DMS114 treated with DMSO at 0.1 percent for 48 hours (cell line): ENCODE results near the gene PLD1.
A peak's percentile ranks its signal among the peaks of the same experiment; 100 is the strongest.
"Not testable (repeated sequence)": the region's sequence is repeated elsewhere in the genome, so short reads cannot be mapped to it uniquely, and the experiment has no call there.

ENCODE experiments used
- DNase-seq: peaks from one replicate; lab custom pipeline; 2025; ENCODE audit not compliant: unreplicated experiment; lab: John Stamatoyannopoulos, UW

The PLD1 gene, protein sequence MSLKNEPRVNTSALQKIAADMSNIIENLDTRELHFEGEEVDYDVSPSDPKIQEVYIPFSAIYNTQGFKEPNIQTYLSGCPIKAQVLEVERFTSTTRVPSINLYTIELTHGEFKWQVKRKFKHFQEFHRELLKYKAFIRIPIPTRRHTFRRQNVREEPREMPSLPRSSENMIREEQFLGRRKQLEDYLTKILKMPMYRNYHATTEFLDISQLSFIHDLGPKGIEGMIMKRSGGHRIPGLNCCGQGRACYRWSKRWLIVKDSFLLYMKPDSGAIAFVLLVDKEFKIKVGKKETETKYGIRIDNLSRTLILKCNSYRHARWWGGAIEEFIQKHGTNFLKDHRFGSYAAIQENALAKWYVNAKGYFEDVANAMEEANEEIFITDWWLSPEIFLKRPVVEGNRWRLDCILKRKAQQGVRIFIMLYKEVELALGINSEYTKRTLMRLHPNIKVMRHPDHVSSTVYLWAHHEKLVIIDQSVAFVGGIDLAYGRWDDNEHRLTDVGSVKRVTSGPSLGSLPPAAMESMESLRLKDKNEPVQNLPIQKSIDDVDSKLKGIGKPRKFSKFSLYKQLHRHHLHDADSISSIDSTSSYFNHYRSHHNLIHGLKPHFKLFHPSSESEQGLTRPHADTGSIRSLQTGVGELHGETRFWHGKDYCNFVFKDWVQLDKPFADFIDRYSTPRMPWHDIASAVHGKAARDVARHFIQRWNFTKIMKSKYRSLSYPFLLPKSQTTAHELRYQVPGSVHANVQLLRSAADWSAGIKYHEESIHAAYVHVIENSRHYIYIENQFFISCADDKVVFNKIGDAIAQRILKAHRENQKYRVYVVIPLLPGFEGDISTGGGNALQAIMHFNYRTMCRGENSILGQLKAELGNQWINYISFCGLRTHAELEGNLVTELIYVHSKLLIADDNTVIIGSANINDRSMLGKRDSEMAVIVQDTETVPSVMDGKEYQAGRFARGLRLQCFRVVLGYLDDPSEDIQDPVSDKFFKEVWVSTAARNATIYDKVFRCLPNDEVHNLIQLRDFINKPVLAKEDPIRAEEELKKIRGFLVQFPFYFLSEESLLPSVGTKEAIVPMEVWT

DNA sequence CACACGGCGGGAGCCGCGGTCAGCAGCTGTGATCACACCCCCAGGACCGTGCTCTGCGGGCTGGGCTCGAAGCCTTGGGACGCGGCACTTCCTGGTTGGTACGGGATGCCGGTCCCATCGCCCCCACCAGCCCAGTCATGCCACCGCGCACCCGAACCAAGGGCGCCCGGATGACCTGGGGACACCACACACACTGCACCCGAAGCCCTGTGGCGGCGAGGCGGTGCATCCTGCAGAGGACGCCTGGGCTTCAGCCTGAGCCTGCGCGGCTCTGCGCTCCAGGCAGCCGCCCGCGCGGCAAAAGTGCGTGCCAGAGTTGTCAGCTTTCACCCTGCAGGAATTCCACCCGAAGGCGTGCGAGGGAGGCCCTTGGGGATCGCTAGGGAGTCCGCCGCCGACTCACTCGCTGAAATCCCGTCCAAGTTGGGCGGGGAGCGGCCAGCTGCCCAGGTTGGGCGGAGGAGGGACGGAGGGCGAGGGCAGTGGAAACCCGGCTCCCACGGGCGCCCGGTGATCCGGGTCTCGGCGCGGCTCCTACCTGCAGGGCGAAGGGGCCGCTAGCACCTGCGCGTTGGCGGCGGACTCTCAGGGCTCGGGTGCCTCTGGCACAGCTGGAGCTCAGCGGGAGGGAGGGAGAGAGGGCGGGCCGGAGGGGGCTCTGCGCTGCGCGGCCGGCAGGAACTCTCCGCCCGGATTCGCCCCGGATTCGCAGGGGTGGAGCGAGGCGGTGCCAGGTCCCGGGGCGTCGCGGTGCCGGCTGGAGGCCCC, at the start of gene PLD1:
Gene PLD1, minus strand, starts transcription at position 623 of the 768 bp plus-strand sequence. CDS start 72,432 bp downstream, outside the sequence.
- peak; percentile 12 for DNase-seq

DNA sequence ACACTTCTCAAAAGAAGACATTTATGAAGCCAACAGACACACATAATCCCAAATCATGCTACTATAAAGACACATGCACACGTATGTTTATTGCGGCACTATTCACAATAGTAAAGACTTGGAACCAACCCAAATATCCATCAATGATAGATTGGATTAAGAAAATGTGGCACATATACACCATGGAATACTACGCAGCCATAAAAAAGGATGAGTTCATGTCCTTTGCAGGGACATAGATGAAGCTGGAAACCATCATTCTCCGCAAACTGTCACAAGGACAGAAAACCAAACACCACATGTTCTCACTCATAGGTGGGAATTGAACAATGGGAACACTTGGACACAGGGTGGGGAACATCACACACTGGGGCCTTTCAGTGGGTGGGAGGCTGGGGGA, 48.5 kb upstream of the PLD1 start:
- not testable (repeated sequence) for DNase-seq

DNA sequence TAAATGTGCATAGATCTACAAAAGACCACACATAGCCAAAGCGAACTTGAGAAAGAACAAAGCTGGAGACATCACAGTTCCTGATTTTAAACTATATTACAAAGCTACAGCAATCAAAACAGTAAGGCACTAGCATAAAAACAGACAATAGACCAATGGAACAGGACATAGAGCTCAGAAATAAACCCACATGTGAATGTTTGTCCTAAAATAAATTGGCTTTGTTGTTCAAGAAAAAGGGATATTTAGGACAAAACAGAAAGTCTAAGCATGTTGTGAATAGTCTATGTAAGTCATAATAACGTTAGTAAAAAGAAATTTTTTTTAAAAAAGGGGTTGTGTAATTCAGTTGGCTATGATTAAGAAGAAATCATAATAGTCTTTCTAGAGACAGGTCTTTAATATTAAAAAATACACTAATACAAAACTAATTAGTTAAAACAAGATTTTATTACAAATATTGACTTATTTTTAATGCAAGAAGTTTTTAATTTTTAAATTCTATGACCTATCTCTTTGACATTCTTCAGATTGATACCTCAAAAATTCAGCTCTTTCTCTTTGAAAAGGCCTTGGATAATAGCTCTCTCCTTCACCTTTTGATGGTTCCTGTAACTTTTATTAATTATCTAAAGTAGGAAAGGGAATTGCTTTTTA, 44.5 kb upstream of the PLD1 start:
- peak; percentile 22 for DNase-seq

DNA sequence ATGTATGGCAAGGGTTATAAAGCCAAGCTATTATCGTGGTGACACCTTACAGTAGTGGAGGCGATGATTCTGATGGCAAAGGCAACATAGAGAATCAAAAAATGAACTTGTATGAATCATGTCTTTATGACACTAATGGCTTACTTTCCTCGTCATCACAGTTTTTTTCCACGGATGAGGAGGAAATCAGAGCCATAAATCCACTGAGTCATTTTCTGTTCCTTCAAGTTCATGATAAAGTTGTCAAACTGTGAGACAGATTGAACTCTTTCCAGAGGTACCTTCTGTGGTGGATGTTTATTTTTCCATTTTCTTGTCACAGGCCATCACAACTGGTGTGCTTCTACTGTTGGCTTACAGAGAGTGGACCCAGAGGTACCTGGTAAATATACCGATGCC, 41.4 kb upstream of the PLD1 start:
- DNase-seq, result no peak

DNA sequence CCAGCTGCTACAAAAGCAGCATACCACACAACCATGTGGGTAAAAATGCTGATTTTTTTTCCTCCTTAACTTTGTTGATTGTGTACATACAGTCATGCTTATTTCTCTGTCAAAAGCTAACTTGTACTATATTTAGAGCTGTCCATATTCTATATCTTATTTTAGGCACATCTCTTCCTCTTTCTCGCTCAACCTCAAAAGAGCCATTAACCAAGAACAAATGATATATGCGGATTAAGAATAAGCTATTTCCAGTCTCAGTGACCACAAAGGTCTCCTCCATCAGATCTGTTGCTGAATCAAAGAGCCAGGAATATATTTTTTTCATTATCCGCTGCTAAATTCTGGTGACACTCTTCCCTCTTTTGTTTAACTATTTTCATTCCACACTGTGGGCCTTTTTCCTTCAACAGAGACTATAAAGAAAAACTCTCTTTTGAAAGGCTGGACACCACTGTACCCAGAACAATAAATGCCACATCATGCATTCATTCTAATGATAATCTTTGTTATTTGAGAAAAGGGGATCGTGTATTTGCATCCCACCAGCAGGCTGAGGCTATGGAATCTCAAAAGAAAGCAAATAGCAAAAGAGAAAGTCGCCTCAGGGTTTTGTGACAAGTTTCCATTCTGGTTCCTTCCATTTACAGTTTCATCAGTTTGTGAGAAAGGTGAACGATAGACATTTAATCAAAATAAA, 40.8 kb upstream of the PLD1 start:
- DNase-seq, result no peak

DNA sequence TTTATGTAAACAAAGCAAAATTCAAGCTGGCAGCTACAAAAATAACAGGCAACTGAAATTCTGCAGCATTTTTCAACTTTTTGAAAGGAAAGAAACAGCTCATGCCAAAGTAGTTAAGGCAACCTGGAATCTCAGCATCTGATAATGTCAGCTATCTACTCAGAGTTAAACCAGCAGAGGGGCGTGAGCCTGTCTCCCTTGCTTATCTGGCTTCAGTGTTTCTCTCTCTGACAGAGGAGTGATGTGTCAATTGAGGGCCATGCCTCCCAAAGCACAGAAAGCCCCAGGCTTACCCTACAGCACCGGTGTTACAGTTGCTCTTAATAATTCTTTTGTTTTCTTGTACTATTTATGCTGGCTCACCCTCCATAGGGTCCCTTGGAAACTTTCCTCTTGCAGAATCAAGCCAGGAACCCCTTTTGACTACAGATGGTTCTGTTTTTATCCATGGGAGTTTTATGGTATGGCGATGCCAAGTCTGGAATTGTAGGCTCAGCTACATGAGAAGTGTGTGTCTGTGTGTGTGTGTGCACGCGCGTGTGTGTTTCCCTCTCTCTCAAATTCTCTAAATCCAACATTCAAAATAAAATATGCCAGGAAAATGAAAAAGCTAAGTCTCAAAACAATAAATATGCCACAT, 40.2 kb upstream of the PLD1 start:
- no peak for DNase-seq

DNA sequence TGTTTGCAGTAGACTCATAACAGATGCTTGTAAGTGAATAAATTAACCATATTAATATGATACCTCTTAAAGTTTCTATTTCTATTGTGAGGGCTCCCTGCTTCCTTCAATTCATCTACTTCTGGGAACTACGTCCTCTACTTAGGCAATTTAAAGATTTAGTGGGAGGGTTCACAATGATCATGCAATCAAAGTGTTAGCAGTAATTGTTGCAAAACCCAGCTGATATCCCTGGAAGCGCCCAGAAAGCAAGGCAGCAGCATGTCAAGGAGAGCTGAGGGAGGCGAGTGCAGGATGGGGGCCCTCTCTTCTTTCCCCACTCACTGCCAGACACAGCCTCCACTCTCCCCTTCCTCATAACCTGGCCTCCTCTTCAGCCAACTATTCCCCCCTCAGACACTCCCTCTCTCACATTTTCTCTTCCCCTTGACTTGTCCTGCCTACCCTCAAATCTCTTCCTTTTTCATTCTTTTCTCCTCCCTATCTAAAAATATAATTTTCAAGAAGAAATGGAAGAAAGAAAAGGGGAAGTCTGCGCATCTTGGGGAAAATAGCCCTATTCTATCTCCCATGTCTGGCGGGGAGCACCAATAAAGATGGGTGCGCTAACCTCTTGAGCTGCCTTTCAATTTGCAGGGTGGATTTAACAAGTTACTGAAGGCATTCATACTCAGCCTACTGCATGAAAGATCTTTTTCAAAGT, 39.5 kb upstream of the PLD1 start:
- DNase-seq, result no peak

DNA sequence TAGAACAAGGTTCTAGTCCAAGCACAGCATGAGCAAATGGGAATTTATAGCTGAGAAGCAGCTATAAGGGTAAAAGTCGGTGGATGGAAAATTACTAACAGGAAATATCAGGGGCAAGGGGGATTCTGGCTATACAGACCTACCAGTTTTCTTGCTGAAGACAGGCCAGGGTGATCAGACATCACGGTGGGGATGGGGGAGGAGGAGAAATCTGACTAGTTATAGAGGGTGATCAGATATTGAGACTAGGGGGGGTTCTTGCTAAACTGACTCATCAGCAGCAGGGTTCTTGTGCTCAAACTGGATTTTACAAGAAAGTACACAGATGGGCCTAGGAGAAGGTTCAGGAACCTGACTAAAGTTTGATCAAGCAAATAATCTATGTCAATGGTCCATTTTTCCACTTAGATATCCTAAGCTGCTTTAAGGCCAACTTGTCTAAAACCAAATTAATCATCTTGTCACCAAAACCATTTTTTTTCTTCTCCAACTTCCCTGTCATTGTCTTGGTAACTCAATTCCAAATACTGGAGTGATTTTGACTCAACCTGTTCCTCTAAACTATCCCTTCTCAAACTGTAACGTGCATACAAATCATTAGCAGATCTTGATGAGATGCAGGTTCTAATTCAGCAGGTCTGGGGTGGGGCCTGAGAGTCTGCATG, 37.4 kb upstream of the PLD1 start:
- DNase-seq, result no peak

DNA sequence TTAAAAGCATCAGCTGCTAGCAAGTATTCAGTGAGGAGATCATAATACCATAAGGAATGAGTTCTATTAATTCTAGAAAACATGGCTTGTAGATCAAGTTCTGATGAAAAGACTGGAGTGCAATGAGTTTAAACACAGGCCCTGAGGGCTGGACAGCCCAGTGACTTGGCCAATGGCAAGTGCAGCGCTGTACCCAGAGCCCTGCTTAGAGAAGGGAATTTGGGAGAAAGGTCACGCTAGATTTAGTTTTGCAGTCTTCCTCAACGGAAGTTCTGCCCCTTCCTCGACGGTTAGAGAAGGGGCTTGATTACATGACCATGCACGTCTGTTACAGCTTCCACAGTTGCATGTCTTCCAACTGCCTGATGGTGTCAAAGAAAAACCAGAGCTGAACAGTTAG, 36.9 kb upstream of the PLD1 start:
- DNase-seq, result no peak

DNA sequence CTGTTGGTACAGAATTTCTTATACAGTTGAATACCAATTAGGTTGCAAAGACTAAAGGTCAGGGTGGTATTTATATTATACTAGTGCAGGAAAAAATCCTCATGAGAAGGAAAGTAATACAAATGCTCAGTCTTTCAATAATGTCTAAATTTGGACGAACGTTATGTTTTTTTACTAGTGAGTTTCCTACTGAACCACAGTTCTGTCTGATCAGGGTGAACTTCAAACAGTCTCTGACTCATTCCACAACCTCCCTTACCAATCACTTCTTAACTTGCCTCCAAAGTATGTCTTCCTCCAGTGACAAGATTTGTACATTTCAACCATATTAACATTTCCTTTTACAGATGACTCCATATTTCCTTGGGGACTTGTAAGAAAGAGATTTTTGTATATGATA, 36.3 kb upstream of the PLD1 start:
- DNase-seq, result no peak

DNA sequence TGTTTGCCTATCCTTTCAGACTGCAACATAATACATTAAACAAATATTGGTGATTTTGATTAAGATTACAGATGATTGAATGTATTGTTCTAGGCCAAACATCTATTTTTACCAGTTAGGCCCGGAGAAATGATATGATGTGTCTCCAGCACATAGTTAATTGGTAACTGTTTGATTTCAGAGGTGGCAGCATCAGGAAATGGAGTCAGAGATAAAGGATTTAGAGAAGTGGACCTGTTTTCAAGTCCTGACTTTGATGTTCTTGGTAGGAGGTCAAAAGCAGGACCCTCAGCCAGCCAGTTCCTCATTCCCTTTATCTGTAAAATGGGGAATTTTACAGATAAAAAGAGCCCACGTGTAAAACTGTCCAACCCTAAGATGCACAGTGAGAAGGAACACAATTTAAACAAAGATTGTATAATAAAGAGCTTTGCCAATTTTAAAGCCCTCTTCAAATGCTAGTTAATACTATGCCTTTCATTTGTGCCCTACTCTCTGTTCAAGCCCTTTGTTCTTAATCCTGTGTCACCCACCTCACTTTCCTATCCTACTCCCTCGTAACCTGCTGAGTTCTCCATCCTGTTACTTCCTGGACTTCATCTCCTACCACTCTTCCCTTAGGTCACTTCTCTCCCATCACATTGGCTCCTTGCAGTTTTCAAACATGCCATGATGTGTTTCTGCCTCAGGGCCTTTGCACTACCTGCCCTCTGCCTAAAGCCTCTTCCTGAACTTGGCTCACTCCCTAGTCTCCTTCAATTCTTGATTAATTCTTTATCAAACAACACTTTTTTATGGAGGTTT, 35.4 kb upstream of the PLD1 start:
- no peak for DNase-seq

DNA sequence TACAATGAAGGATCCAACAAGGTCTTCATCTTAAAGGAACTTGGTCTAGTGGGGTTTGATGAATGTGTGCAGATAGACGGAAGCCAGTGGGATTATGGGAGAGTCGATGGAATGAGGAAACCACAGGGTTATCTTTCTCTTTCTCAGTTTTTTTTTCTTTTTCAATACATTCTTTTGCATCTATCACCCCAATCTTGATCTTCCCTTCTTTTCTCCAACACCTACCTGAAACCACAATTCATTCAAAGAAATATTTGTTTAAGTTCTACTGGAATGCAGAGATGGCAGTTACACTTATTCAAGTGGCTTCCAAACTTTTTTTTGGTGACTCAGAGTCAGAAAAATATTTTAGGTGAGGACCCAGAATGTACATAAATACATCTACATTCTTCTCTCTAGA, 34.6 kb upstream of the PLD1 start:
- no peak for DNase-seq

DNA sequence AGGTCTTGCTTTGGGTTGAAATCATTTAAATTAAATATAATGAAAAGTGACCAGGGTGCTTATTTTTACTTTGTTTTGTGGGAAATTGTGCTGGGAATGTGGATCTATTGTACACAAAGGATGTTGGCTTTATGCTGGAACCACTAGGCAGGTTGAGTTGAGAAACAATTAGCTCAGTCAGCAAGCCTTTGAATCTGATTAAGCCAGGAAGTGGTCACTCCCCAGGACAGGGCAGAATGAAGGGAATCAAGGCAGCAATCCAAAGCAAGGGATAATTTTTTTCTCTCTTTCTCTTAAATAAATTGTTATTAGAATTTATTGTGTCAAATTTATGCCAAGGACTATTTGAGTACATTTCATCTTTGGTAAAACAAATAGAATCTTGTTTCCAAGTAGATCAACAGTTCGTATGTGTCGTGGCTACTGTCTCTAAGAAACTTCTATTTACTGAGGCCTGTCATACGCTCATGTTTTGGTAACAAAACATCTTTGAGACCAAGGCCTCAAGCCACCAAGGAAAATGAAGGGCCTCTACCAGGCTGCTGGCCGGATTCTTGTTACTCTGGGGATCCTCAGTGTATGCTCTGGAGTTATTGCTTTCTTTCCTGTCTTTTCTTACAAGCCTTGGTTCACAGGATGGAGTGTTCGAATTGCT, 32.7 kb upstream of the PLD1 start, which contains the start of gene TMEM212:
Gene TMEM212, plus strand, starts transcription at position 486 of the 655 bp plus-strand sequence. Its CDS starts 35 bp downstream, at position 521.
- DNase-seq, result no peak

DNA sequence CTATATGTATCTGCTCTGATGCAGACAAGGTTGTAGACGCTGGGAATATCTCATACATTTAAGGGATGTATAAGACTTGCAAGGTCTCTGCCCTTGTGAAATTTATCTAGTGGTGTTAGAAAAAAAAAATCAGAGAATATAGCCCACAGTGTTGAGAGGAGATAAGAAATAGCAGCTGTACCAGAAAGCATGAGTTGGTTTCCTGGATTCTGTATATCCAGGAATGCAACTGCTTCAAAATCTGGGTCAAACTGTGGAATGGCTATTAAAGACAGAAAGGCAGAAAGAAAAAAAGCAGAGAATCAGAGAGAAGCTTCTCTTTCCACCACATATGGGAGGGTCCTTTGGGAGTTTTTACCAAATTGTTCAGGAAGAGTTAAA, 31.3 kb upstream of the PLD1 start:
- DNase-seq, result no peak

DNA sequence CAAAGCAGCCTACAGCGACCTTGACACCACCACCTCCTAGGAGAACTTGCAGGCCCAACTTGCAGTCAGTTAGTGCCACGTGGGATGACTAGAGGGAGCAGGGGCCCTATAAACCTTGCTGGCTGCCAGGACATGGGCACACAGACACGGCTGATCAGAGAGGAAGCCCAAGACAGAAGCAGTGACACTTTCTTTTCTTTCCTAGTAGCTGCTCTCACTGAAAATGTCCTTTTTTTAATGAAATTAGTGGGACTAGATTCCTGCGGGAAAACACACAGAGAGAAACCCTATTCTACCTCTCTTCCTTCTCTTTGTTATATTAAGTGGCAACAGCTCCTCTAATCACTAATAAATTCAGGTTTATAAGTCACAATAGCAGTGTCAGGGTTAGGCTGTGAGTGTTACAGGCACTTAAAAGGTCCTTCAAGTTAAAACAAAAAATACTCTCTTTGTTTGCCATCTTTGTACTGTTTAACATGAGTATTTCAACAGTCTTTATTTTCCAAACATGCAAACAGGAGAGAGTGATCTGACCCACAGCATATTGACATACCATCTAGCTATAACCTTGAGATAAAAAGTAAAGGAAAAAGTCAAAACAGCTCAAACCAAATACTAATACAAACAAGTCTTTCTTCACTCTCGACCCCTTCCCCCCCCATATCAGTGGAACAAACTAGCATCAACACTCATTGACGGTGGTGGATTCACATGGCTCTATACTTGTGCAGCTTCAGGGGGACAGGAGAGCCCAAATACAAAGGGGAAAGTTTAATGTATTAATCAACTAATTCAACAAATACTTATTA, 30.7 kb upstream of the PLD1 start:
- no peak for DNase-seq

DNA sequence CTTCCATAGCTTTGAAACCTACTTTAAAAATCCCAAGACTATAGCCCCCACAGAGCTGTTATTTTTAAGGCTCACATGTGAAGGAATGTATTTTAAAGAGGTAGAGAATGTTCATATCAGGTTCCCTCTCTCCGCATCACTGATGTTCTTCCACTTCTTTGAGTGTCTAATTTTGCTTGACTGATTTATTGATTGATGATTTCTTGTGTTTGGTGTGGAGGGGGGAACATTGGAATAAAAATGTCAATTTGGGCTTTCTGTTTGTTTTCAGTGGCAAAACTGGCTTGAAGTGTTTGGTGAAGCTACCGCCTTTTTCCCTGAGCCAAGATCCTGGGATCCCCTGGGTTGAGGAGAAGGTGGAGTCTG, 30.1 kb upstream of the PLD1 start:
- DNase-seq, result no peak
